Mucosa of stomach (tissue), 1 donor: ENCODE data around the gene CLASP2.
"Not testable (repeated sequence)": the region's sequence is repeated elsewhere in the genome, so short reads cannot be mapped to it uniquely, and the experiment has no call there.

Source experiments
- H3K27me3 ChIP-seq: one replicate; pipeline ENCODE4 v1.7.0; 2013; ENCODE audit warnings: mild to moderate bottlenecking, low read length; ENCODE audit not compliant: control insufficient read depth, insufficient read depth
- H3K36me3 ChIP-seq: one replicate; pipeline ENCODE4 v1.7.0; 2013; ENCODE audit warnings: low read length; ENCODE audit not compliant: control insufficient read depth, insufficient read depth
- H3K4me1 ChIP-seq: one replicate; pipeline ENCODE4 v1.7.0; 2013; ENCODE audit warnings: mild to moderate bottlenecking, low read length; ENCODE audit not compliant: control insufficient read depth, insufficient read depth
- H3K4me3 ChIP-seq: one replicate; pipeline ENCODE4 v1.7.0; 2013; ENCODE audit warnings: low read length
- H3K9ac ChIP-seq: one replicate; pipeline ENCODE4 v1.7.0; 2013; ENCODE audit warnings: mild to moderate bottlenecking, low read length, moderate library complexity
- H3K9me3 ChIP-seq: one replicate; pipeline ENCODE4 v1.7.0; 2013; ENCODE audit warnings: mild to moderate bottlenecking, low read length, moderate library complexity; ENCODE audit not compliant: control insufficient read depth
- donor health status: Pancreatic carcinoma.

Gene CLASP2

GRCh38 chr3:33467786-33468185, 250.3 kb downstream of the CLASP2 start:
- Histone ChIP-seq H3K9me3 (no peaks in the 10 kb centered on the region), H3K9ac (no peak overlapping the region)

GRCh38 chr3:33461097-33461496, 257.0 kb downstream of the CLASP2 start:
- Histone ChIP-seq H3K36me3 (no peaks in the 10 kb centered on the region), H3K4me3 (no peak overlapping the region), H3K27me3 (no peaks in the 10 kb centered on the region), H3K9ac (no peak overlapping the region), H3K9me3 (peaks cover 3% of the 10 kb centered on the region), H3K4me1 (no peaks in the 10 kb centered on the region)

More at GRCh38 chr3:33467786-33468185, 250.3 kb downstream of the CLASP2 start:
- Histone ChIP-seq H3K27me3 (no peaks in the 10 kb centered on the region), H3K4me3 (no peak overlapping the region), H3K4me1 (no peaks in the 10 kb centered on the region), H3K36me3 (no peaks in the 10 kb centered on the region)

GRCh38 chr3:33459577-33459976, 258.5 kb downstream of the CLASP2 start:
- not testable (repeated sequence) for H3K9ac ChIP-seq, H3K36me3 ChIP-seq, H3K27me3 ChIP-seq, H3K4me3 ChIP-seq, H3K9me3 ChIP-seq, H3K4me1 ChIP-seq

- H3K4me1 ChIP-seq = no peaks in the 10 kb centered on the region
- H3K4me3 ChIP-seq = no peak overlapping the region
- H3K27me3 ChIP-seq = no peaks in the 10 kb centered on the region
- peaks cover 3% of the 10 kb centered on the region for H3K9me3 ChIP-seq
- H3K36me3 ChIP-seq = no peaks in the 10 kb centered on the region
- no peak overlapping the region for H3K9ac ChIP-seq
These were observed 259.6 kb downstream of the CLASP2 start for GRCh38 chr3:33458446-33458845.

- Histone ChIP-seq H3K9ac (no peak overlapping the region), H3K9me3 (peaks cover 3% of the 10 kb centered on the region), H3K27me3 (no peaks in the 10 kb centered on the region), H3K4me3 (no peak overlapping the region), H3K4me1 (no peaks in the 10 kb centered on the region), H3K36me3 (no peaks in the 10 kb centered on the region)
These were observed 261.3 kb downstream of the CLASP2 start for GRCh38 chr3:33456756-33457155.

GRCh38 chr3:33453331-33453761, 264.7 kb downstream of the CLASP2 start:
- H3K9me3 ChIP-seq = no peaks in the 10 kb centered on the region

GRCh38 chr3:33451994-33452393, 266.1 kb downstream of the CLASP2 start:
- not testable (repeated sequence) for H3K27me3 ChIP-seq, H3K9ac ChIP-seq, H3K9me3 ChIP-seq, H3K36me3 ChIP-seq, H3K4me3 ChIP-seq, H3K4me1 ChIP-seq

More at GRCh38 chr3:33453331-33453761, 264.7 kb downstream of the CLASP2 start:
- Histone ChIP-seq H3K36me3 (no peaks in the 10 kb centered on the region), H3K27me3 (no peaks in the 10 kb centered on the region), H3K4me3 (no peak overlapping the region), H3K4me1 (no peaks in the 10 kb centered on the region), H3K9ac (no peak overlapping the region)

- Histone ChIP-seq H3K36me3 (no peaks in the 10 kb centered on the region), H3K27me3 (no peaks in the 10 kb centered on the region), H3K9ac (no peak overlapping the region), H3K4me1 (no peaks in the 10 kb centered on the region), H3K4me3 (no peak overlapping the region), H3K9me3 (no peaks in the 10 kb centered on the region)
These were observed 270.1 kb downstream of the CLASP2 start for GRCh38 chr3:33447958-33448357.

- H3K27me3 ChIP-seq, H3K36me3 ChIP-seq, H3K4me1 ChIP-seq, H3K9ac ChIP-seq, H3K4me3 ChIP-seq, H3K9me3 ChIP-seq: not testable (repeated sequence)
These were observed 270.8 kb downstream of the CLASP2 start for GRCh38 chr3:33447256-33447625.
